Astrocyte (in vitro differentiated cells and primary cell): Measurements from ENCODE around the gene PYGO2. TPM values are rescaled to one million over a fixed set of nuclear protein-coding genes. Genes with fewer than 3 reads are reported as not detected.
A peak's percentile ranks its signal among the peaks of the same experiment; 100 is the strongest.

ENCODE experiments used
- DNase-seq: peaks from one replicate; pipeline ENCODE4 v3.0.0-alpha.2; 2010; ENCODE audit warnings: low read depth
- FAIRE-seq: peaks from 2 replicates; lab custom pipeline; 2011; peaks lifted over from hg19 to GRCh38; lab: Jason Lieb, UNC
- H2AFZ ChIP-seq: 2 replicates; pipeline ENCODE4 v1.6.0; 2012; ENCODE audit warnings: low read depth, low read length, inconsistent platforms
- H3K27ac ChIP-seq: 2 replicates; pipeline ENCODE4 v1.5.1; 2011; ENCODE audit warnings: low read depth, low read length, inconsistent platforms
- H3K27me3 ChIP-seq: 2 replicates; pipeline ENCODE4 v1.6.0; 2011; ENCODE audit warnings: low read length, inconsistent platforms; ENCODE audit not compliant: insufficient read depth
- H3K36me3 ChIP-seq: 2 replicates; pipeline ENCODE4 v1.5.1; 2011; ENCODE audit warnings: low read length, inconsistent platforms; ENCODE audit not compliant: insufficient read depth
- H3K4me1 ChIP-seq: 2 replicates; pipeline ENCODE4 v1.5.1; 2011; ENCODE audit warnings: low read length, inconsistent platforms; ENCODE audit not compliant: insufficient read depth
- H3K4me2 ChIP-seq: 2 replicates; pipeline ENCODE4 v1.6.0; 2012; ENCODE audit warnings: low read length, inconsistent platforms
- H3K4me3 ChIP-seq: 2 replicates; pipeline ENCODE4 v1.5.1; 2011; ENCODE audit warnings: low read depth, mild to moderate bottlenecking, low read length, inconsistent platforms; ENCODE audit not compliant: insufficient read depth
- H3K79me2 ChIP-seq: 2 replicates; pipeline ENCODE4 v1.6.0; 2012; ENCODE audit warnings: mild to moderate bottlenecking, low read length, inconsistent platforms; ENCODE audit not compliant: insufficient read depth
- H3K9ac ChIP-seq: 2 replicates; pipeline ENCODE4 v1.6.0; 2012; ENCODE audit warnings: mild to moderate bottlenecking, low read length, inconsistent platforms
- H3K9me3 ChIP-seq: 2 replicates; pipeline ENCODE4 v1.5.1; 2012; ENCODE audit warnings: low read depth, mild to moderate bottlenecking, low read length, inconsistent platforms; ENCODE audit not compliant: insufficient read depth
- H4K20me1 ChIP-seq: 2 replicates; pipeline ENCODE4 v1.6.0; 2012; ENCODE audit warnings: low read length, inconsistent platforms; ENCODE audit not compliant: insufficient read depth
- H3K27ac Mint-ChIP-seq: one replicate; pipeline ENCODE4 v1.8.0; 2021; ENCODE audit warnings: mild to moderate bottlenecking, mixed read lengths; ENCODE audit not compliant: unreplicated experiment
- H3K27me3 Mint-ChIP-seq: one replicate; pipeline ENCODE4 v1.8.0; 2021; ENCODE audit warnings: low read depth, mixed read lengths; ENCODE audit not compliant: unreplicated experiment
- H3K36me3 Mint-ChIP-seq: one replicate; pipeline ENCODE4 v1.8.0; 2021; ENCODE audit warnings: low read depth, mixed read lengths; ENCODE audit not compliant: unreplicated experiment
- H3K4me1 Mint-ChIP-seq: one replicate; pipeline ENCODE4 v1.8.0; 2021; ENCODE audit warnings: low read depth, mixed read lengths; ENCODE audit not compliant: unreplicated experiment
- H3K4me3 Mint-ChIP-seq: one replicate; pipeline ENCODE4 v1.8.0; 2021; ENCODE audit warnings: mild to moderate bottlenecking, moderate library complexity, mixed read lengths; ENCODE audit not compliant: unreplicated experiment
- H3K9me3 Mint-ChIP-seq: one replicate; pipeline ENCODE4 v1.8.0; 2021; ENCODE audit warnings: mild to moderate bottlenecking, mixed read lengths; ENCODE audit not compliant: unreplicated experiment
- CTCF ChIP-seq: IDR thresholded peaks from 2 replicates; pipeline ENCODE4 v1.5.1; 2011; ENCODE audit warnings: low read depth, mild to moderate bottlenecking, inconsistent platforms, low read length, moderate library complexity; ENCODE audit not compliant: insufficient read depth
- EZH2 ChIP-seq: IDR thresholded peaks from 2 replicates; pipeline ENCODE4 v1.6.1; 2012; ENCODE audit warnings: mild to moderate bottlenecking, low read length, inconsistent platforms; ENCODE audit not compliant: insufficient read depth
- total RNA-seq: library from RNA; stranded (reverse); gene quantifications from 2 replicates; pipeline ENCODE4 v1.2.1, GENCODE V29; 2021

PYGO2 gene
- total RNA-seq, 1 donor from 2014 or later = 21.8 TPM

GRCh38 chr1:154990276-154990675, 28.7 kb upstream of the PYGO2 start:
- Mint-ChIP-seq H3K36me3 (peaks cover 9% of the 10 kb centered on the region), H3K27me3 (no peaks in the 10 kb centered on the region), H3K9me3 (no peaks in the 10 kb centered on the region), H3K4me1 (peaks cover 20% of the 10 kb centered on the region), H3K27ac (no peak overlapping the region), H3K4me3 (no peak overlapping the region)
- Histone ChIP-seq H3K27me3 (no peaks in the 10 kb centered on the region), H3K4me1 (peaks cover 7% of the 10 kb centered on the region), H3K9ac (no peak overlapping the region), H3K36me3 (peaks cover 24% of the 10 kb centered on the region), H3K4me2 (no peak overlapping the region), H3K27ac (no peak overlapping the region), H3K79me2 (peaks cover 37% of the 10 kb centered on the region), H2AFZ (no peak overlapping the region), H3K4me3 (no peak overlapping the region), H3K9me3 (no peaks in the 10 kb centered on the region), H4K20me1 (peaks cover 29% of the 10 kb centered on the region)
- FAIRE-seq (no peak), DNase-seq (no peak)
- no peak for TF ChIP-seq CTCF
- TF ChIP-seq EZH2 = no peak

GRCh38 chr1:154989195-154989860, 27.7 kb upstream of the PYGO2 start:
- Histone ChIP-seq H3K36me3 (peaks cover 24% of the 10 kb centered on the region), H3K27me3 (no peaks in the 10 kb centered on the region), H3K9ac (no peak overlapping the region), H3K79me2 (peaks cover 46% of the 10 kb centered on the region), H4K20me1 (peaks cover 29% of the 10 kb centered on the region), H3K4me1 (peaks cover 7% of the 10 kb centered on the region), H3K4me2 (no peak overlapping the region), H3K27ac (no peak overlapping the region), H3K9me3 (no peaks in the 10 kb centered on the region), H3K4me3 (no peak overlapping the region), H2AFZ (no peak overlapping the region)
- H3K9me3 Mint-ChIP-seq = no peaks in the 10 kb centered on the region
- no peak overlapping the region for H3K27ac Mint-ChIP-seq
- peak overlapping the region; percentile 40 for H3K4me3 Mint-ChIP-seq
- peaks cover 9% of the 10 kb centered on the region for H3K36me3 Mint-ChIP-seq
- H3K27me3 Mint-ChIP-seq = no peaks in the 10 kb centered on the region
- H3K4me1 Mint-ChIP-seq = peaks cover 19% of the 10 kb centered on the region
- DNase-seq = no peak
- TF ChIP-seq EZH2 (no peak), CTCF (no peak)
- FAIRE-seq = no peak
